ENCODE measurements around the gene CEP112. TPM values are rescaled to one million over a fixed set of nuclear protein-coding genes. Genes with fewer than 3 reads are reported as not detected.
A peak's percentile ranks its signal among the peaks of the same experiment; 100 is the strongest.

Gene CEP112
- total and polyA plus RNA-seq, 2 of the 13 experiments (the other 11 are each of a cell fraction or from before 2014, with no cell fraction given): 1.2 to 3.4 TPM

DNA sequence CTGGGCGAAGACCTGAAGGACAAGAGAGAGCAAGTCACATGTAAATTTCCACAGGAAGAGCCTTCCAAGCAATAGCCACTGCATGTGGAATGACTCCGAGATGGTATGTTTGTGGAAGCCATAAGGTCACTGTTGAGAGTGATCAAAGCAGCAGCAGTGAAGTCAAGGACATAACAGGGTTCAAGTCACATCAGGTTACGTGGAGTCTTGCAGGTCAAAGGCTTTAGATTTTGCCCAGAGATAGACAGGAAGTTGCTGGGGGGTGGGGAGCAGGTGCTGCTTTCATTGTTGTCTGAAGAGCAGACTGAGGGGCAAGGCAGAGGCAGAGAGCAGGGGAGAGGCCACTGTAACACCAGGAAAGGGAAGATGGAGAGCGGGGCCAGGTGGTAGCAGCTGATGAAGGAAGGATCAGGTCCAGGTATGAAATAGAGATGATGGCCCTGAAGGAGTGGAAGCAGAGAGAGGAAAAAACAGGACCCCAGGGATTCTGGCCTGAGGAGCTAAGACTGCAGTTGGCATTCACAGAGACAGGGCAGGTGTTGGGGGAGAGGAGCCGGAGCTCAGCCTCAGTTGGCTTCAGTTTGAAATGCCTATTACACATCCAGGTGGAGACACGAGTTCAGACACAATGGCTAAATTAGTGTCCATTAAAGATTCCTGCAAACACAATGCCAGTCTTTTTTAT, 501.2 kb downstream of the CEP112 start (continued):
- TF ChIP-seq, protein P1, sequence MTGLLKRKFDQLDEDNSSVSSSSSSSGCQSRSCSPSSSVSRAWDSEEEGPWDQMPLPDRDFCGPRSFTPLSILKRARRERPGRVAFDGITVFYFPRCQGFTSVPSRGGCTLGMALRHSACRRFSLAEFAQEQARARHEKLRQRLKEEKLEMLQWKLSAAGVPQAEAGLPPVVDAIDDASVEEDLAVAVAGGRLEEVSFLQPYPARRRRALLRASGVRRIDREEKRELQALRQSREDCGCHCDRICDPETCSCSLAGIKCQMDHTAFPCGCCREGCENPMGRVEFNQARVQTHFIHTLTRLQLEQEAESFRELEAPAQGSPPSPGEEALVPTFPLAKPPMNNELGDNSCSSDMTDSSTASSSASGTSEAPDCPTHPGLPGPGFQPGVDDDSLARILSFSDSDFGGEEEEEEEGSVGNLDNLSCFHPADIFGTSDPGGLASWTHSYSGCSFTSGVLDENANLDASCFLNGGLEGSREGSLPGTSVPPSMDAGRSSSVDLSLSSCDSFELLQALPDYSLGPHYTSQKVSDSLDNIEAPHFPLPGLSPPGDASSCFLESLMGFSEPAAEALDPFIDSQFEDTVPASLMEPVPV (CRISPR knock-in tag; IDR thresholded peaks at IDR 0.05): no peak
- TF ChIP-seq, protein P2, sequence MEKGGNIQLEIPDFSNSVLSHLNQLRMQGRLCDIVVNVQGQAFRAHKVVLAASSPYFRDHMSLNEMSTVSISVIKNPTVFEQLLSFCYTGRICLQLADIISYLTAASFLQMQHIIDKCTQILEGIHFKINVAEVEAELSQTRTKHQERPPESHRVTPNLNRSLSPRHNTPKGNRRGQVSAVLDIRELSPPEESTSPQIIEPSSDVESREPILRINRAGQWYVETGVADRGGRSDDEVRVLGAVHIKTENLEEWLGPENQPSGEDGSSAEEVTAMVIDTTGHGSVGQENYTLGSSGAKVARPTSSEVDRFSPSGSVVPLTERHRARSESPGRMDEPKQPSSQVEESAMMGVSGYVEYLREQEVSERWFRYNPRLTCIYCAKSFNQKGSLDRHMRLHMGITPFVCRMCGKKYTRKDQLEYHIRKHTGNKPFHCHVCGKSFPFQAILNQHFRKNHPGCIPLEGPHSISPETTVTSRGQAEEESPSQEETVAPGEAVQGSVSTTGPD (CRISPR knock-in tag; IDR thresholded peaks at IDR 0.05): no peak
- TF ChIP-seq CAMTA2 (CRISPR knock-in tag; IDR thresholded peaks at IDR 0.05; ENCODE audit: borderline replicate concordance) (0 out of 2 replicates have a peak, but pooled peaks have one; percentile 62), TAF15 (IDR thresholded peaks at IDR 0.05; ENCODE audit: low read depth, low read length, poor library complexity, severe bottlenecking) (no peak), ZSCAN29 (CRISPR knock-in tag; conservative IDR thresholded peaks at IDR 0.05) (peak; percentile 82; the same call in 1 of the 2 replicates), NFIC (IDR thresholded peaks at IDR 0.05; ENCODE audit: low read length) (peak; percentile 92), RXRA (CRISPR knock-in tag; IDR thresholded peaks at IDR 0.05) (peak; percentile 99), ONECUT2 (CRISPR knock-in tag; IDR thresholded peaks at IDR 0.05) (0 out of 2 replicates have a peak, but pooled peaks have one; percentile 36), TEAD3 (CRISPR knock-in tag; optimal IDR thresholded peaks at IDR 0.05; ENCODE audit: borderline replicate concordance) (peak; percentile 95), FOXO1 (CRISPR knock-in tag; IDR thresholded peaks at IDR 0.05) (peak; percentile 95), ZNF101 (CRISPR knock-in tag; IDR thresholded peaks at IDR 0.05; ENCODE audit: borderline replicate concordance, low read depth) (no peak), KDM6A (CRISPR knock-in tag; IDR thresholded peaks at IDR 0.05; ENCODE audit: low read depth) (peak; percentile 95), ZNF253 (CRISPR knock-in tag; IDR thresholded peaks at IDR 0.05; ENCODE audit: borderline replicate concordance) (no peak), ZNF383 (CRISPR knock-in tag; IDR thresholded peaks at IDR 0.05; ENCODE audit: borderline replicate concordance) (peak; percentile 62; the same call in 1 of the 2 replicates), KAT7 (CRISPR knock-in tag; IDR thresholded peaks at IDR 0.05; ENCODE audit: borderline replicate concordance) (peak; percentile 69; the same call in 1 of the 2 replicates), CCAR2 (optimal IDR thresholded peaks at IDR 0.05; ENCODE audit: low read depth, low read length) (no peak)
- TF ChIP-seq, protein P3, sequence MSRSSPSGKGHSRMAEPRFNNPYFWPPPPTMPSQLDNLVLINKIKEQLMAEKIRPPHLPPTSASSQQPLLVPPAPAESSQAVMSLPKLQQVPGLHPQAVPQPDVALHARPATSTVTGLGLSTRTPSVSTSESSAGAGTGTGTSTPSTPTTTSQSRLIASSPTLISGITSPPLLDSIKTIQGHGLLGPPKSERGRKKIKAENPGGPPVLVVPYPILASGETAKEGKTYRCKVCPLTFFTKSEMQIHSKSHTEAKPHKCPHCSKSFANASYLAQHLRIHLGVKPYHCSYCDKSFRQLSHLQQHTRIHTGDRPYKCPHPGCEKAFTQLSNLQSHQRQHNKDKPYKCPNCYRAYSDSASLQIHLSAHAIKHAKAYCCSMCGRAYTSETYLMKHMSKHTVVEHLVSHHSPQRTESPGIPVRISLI (CRISPR knock-in tag; IDR thresholded peaks at IDR 0.05; ENCODE audit: borderline replicate concordance): peak; percentile 85; the same call in 1 of the 2 replicates
- TF ChIP-seq, protein P4, sequence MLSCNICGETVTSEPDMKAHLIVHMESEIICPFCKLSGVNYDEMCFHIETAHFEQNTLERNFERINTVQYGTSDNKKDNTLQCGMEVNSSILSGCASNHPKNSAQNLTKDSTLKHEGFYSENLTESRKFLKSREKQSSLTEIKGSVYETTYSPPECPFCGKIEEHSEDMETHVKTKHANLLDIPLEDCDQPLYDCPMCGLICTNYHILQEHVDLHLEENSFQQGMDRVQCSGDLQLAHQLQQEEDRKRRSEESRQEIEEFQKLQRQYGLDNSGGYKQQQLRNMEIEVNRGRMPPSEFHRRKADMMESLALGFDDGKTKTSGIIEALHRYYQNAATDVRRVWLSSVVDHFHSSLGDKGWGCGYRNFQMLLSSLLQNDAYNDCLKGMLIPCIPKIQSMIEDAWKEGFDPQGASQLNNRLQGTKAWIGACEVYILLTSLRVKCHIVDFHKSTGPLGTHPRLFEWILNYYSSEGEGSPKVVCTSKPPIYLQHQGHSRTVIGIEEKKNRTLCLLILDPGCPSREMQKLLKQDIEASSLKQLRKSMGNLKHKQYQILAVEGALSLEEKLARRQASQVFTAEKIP (CRISPR knock-in tag; IDR thresholded peaks at IDR 0.05; ENCODE audit: borderline replicate concordance): no peak
- TF ChIP-seq, protein P5, sequence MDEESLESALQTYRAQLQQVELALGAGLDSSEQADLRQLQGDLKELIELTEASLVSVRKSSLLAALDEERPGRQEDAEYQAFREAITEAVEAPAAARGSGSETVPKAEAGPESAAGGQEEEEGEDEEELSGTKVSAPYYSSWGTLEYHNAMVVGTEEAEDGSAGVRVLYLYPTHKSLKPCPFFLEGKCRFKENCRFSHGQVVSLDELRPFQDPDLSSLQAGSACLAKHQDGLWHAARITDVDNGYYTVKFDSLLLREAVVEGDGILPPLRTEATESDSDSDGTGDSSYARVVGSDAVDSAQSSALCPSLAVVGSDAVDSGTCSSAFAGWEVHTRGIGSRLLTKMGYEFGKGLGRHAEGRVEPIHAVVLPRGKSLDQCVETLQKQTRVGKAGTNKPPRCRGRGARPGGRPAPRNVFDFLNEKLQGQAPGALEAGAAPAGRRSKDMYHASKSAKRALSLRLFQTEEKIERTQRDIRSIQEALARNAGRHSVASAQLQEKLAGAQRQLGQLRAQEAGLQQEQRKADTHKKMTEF (CRISPR knock-in tag; IDR thresholded peaks at IDR 0.05): peak; percentile 90
- TF ChIP-seq, protein P6, sequence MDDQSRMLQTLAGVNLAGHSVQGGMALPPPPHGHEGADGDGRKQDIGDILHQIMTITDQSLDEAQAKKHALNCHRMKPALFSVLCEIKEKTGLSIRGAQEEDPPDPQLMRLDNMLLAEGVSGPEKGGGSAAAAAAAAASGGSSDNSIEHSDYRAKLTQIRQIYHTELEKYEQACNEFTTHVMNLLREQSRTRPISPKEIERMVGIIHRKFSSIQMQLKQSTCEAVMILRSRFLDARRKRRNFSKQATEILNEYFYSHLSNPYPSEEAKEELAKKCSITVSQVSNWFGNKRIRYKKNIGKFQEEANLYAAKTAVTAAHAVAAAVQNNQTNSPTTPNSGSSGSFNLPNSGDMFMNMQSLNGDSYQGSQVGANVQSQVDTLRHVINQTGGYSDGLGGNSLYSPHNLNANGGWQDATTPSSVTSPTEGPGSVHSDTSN (CRISPR knock-in tag; IDR thresholded peaks at IDR 0.05; ENCODE audit: borderline replicate concordance): no peak

Measured in HepG2 (cell line).